ENCODE measurements around the gene PSMD12.

The PSMD12 gene

DNA sequence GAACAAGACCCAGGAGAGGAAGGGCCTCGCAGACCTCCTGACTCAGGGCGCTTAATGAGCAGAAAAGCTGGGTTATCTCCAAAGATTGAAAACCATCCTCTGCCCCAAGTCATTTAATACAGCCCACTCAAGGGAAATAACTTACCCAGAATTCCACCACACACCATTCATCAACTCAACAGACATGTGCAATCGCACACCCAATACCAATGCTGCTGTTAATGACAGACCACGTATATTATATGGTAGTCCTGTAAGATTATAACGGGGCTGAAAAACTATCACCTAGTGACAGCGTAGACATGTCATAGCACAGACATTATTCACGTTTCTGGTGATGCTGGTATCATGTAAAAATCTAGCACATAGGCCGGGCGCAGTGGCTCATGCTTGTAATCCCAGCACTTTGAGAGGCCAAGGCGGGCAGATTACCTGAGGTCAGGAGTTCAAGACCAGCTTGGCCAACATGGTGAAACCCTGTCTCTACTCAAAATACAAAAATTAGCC, 68.9 kb downstream of the PSMD12 start:
- DNase-seq: no peak

DNA sequence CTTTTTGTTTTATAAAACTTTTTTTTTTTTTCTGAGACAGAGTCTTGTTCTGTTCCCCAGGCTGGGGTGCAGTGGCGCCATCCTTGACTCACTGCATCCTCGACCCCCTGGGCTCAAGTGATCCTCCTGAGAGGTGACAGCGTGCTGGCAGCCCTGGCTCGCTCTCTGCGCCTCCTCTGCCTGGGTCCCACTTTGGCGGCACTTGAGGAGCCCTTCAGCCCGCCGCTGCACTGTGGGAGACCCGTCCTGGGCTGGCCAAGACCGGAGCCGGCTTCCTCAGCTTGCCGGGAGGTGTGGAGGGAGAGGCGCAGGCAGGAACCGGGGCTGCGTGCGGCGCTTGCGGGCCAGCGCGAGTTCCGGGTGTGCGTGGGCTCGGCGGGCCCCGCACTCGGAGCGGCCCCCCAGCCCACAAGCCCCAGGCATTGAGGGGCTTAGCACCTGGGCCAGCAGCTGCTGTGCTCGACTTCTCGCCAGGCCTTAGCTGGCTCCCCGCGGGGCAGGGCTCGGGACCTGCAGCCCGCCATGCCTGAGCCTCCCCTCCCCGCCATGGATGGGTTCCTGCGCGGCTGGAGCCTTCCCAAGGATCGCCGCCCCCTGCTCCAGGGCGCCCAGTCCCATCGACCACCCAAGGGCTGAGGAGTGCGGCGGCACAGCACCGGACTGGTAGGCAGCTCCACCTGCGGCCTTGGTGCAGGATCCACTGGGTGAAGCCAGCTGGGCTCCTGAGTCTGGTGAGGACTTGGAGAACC, 71.8 kb downstream of the PSMD12 start:
- no peak for DNase-seq

DNA sequence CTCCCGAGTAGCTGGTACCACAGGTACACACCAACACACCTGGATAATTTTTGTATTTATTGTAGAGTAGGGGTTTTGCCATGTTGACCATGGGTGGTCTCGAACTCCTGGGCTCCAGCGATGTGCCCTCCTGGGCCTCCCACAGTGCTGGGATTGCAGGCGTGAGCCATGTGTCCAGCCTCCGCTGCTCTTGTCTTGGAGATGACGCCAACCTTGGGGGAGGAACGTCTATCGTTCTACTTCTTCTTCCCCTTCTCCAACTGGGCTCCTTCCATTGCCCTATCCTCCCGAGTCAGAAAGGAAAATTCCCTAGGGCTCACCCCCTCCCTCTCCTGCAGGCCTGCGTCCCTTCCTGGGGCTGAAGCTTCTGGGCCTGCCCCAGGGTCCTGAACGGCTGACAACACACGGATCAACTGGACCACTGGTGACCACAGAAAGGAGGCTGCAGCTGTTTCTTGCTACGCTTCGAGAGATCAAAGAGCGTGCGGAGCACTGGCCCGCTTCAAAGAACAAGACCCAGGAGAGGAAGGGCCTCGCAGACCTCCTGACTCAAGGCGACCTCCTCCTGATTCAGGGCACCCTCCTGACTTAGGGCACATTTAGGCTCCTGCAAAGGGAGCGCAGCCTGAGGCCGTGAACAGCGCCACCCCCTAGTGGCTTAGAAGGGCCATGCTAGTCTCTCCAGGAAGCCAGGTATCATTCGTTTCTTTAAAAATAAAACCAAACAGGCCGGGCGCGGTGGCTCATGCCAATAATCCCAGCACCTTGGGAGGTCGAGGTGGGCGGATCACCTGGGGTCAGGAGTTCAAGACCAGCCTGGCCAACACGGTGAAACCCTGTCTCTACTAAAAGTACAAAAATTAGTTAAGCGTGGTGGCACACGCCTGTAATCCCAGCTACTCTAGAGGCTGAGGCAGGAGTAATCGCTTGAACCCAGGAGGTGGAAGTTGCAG, 72.8 kb downstream of the PSMD12 start:
- peak; percentile 77 to 83 (median 78) for DNase-seq

DNA sequence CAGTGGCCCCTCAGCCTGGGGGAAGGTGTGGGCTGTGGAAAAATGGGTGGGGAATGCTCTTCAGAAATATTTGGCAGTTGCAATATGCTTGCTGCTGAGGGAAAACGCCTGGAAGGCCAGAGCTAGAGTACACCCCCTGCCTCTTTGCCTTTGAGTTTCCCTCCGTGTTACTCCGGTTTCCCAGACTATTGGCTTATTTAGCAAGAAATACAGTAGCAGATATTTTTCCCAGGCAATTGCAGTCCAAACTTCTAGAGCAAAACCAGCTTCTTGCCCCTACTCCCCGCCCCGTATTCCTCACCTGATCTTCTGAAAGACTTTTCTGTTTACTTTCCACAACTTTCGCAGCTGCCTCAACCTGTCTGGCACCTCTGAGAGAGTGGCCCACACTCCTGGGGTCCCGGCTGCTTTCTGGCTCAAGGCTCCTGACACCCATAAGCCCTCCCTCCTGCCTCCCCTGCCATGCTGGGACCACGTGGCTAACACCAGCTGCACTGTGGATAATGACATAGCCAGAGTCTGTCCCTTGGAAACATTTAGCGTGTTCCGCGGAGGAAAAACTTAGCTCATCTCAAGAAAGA, 75.6 kb downstream of the PSMD12 start:
- no peak for DNase-seq

DNA sequence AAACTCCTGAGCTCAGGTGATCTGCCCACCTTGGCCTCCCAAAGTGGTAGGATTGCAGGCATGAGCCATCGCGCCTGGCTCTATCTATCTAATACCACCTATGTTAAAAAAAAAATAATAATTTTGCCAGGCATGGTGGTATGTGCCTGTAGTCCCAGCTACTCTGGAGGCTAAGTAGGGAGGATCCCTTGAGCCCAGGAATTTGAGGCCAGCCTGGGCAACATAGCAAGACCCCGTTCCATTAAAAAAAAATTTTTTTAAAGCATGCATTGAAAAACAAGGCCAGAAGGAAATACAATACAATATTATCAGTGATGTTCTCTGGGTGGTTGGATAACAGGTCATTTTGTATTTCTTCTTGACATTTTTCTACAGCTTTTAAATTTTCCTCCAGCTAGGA, 76.1 kb downstream of the PSMD12 start:
- no peak for DNase-seq

DNA sequence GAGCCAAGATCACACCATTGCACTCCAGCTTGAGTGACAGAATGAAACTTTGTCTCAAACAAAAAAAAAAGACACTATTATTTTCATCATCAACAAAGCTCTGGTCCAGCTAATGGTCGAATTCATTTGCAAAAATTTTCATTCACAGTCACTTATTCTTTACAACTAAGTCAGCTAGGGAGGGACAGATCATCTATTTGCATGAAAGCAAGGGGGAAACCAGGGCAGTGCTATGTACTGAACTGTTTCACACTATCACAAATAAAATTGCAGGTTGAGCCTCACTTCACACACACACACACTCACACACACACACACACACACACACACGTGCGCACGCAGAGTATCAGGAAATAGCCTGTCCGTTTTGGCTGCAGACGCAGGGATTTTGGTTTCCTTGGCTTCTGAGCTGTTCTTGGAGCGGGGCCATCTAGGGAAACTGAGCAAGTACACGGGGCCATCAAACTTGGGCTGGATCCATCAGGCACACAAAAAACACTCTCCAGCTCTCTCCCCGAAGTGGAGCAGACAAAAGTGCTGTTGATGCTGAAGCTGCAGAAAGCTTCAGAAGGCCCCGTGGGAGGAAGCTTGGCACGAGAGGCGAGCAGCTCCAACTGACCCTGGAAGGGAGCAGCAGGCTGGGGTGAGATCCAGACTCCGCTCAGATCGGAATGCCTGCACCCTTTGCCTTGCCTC, 77.0 kb downstream of the PSMD12 start:
- DNase-seq: peak; percentile 30 to 46 (median 42)

All from suppressor macrophage treated with lipopolysaccharide for 1 hour (primary cell).